ENCODE results near the gene PIGQ. TPM values are rescaled to one million over a fixed set of nuclear protein-coding genes. Genes with fewer than 3 reads are reported as not detected.

The PIGQ gene
- total RNA-seq, 1 experiment from 2014 or later: 58.0 TPM

GRCh38 chr16:598823-599739, 29.3 kb downstream of the PIGQ start:
- Histone ChIP-seq H3K4me1 (ENCODE audit: insufficient read depth, low read length) (no peaks in the 10 kb centered on the region), H3K27me3 (ENCODE audit: insufficient read depth, low read length) (no peaks in the 10 kb centered on the region), H3T11ph (ENCODE audit: low read length) (no peak overlapping the region), H3K9me3 (ENCODE audit: control insufficient read depth, low read depth, low read length) (no peaks in the 10 kb centered on the region), H2BK15ac (ENCODE audit: low read depth, low read length) (no peak overlapping the region), H4K20me1 (ENCODE audit: control insufficient read depth, insufficient read depth, insufficient read length) (no peaks in the 10 kb centered on the region), H2BK120ac (ENCODE audit: low read depth, low read length, poor library complexity, severe bottlenecking) (no peak overlapping the region), H4K8ac (replicated peaks; ENCODE audit: insufficient read length, low read depth, low read length) (no peak overlapping the region), H3K79me2 (ENCODE audit: insufficient read depth, low read length) (no peaks in the 10 kb centered on the region; the same call in 1 of the 2 replicates), H3K23me2 (ENCODE audit: insufficient read length, low read depth, low read length, poor library complexity, severe bottlenecking) (no peaks in the 10 kb centered on the region), H2BK20ac (ENCODE audit: low read depth, low read length, poor library complexity, severe bottlenecking) (no peak overlapping the region), H2AK5ac (ENCODE audit: insufficient read length, low read length) (no peak overlapping the region), H2BK5ac (ENCODE audit: insufficient read length, low read length) (no peak overlapping the region), H3K18ac (ENCODE audit: insufficient read length, low read depth, low read length) (no peak overlapping the region), H3K4me2 (ENCODE audit: insufficient read depth, insufficient read length, low read length) (no peak overlapping the region), H3K56ac (ENCODE audit: insufficient read length, low read depth, low read length) (no peak overlapping the region), H2BK12ac (ENCODE audit: insufficient read length, low read depth, low read length) (no peak overlapping the region), H3K23ac (ENCODE audit: insufficient read length, low read depth, low read length) (no peak overlapping the region), H4K91ac (ENCODE audit: insufficient read length, low read depth, low read length) (no peak overlapping the region), H3K27ac (ENCODE audit: insufficient read length, low read depth, low read length) (no peak overlapping the region), H3K9ac (ENCODE audit: extremely low read depth, insufficient read length, low read length) (no peak overlapping the region), H3K14ac (ENCODE audit: insufficient read depth, low read length) (no peak overlapping the region; the same call in 1 of the 2 replicates), H3K4ac (ENCODE audit: low read depth, low read length) (no peak overlapping the region), H3K79me1 (ENCODE audit: insufficient read depth, low read depth, low read length, poor library complexity, severe bottlenecking) (no peaks in the 10 kb centered on the region), H4K5ac (ENCODE audit: insufficient read length, low read depth, low read length) (no peak overlapping the region), H2AFZ (ENCODE audit: low read length) (no peak overlapping the region)
- Mint-ChIP-seq H3K4me3 (no peak overlapping the region), H3K27me3 (ENCODE audit: low read depth) (peaks cover 9% of the 10 kb centered on the region), H3K27ac (no peak overlapping the region), H3K4me1 (0 out of 4 replicates have a peak, but pooled peaks cover 0 to 3% of the 10 kb centered on the region in 2 experiments), H3K9me3 (peaks cover 0 to 5% of the 10 kb centered on the region in 2 experiments; a peak in 3 of 5 replicates), H3K36me3 (ENCODE audit: insufficient read depth in 1 of 3, low read depth in 3 of 3) (peaks cover 11 to 24% (median 19%) of the 10 kb centered on the region in 3 experiments; a peak in 6 of 7 replicates)
- DNase-seq: no peak
- no peak for TF ChIP-seq CTCF (conservative IDR thresholded peaks at IDR 0.05)
- WGBS (ENCODE audit: extremely low coverage, insufficient read length, low lambda C conversion rate): no CpG with 5 or more reads among the region's 43 CpGs
